ENCODE data around the gene RPL36A.

RPL36A gene

GRCh38 chrX:101377547-101377946 is 13.3 kb upstream of the RPL36A start:
- TF ChIP-seq, protein P1, sequence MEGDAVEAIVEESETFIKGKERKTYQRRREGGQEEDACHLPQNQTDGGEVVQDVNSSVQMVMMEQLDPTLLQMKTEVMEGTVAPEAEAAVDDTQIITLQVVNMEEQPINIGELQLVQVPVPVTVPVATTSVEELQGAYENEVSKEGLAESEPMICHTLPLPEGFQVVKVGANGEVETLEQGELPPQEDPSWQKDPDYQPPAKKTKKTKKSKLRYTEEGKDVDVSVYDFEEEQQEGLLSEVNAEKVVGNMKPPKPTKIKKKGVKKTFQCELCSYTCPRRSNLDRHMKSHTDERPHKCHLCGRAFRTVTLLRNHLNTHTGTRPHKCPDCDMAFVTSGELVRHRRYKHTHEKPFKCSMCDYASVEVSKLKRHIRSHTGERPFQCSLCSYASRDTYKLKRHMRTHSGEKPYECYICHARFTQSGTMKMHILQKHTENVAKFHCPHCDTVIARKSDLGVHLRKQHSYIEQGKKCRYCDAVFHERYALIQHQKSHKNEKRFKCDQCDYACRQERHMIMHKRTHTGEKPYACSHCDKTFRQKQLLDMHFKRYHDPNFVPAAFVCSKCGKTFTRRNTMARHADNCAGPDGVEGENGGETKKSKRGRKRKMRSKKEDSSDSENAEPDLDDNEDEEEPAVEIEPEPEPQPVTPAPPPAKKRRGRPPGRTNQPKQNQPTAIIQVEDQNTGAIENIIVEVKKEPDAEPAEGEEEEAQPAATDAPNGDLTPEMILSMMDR (IDR thresholded peaks at IDR 0.05; ENCODE audit: low read length, missing control alignments), result no peak
- no peak for DNase-seq (ENCODE audit: low read depth)

DNA sequence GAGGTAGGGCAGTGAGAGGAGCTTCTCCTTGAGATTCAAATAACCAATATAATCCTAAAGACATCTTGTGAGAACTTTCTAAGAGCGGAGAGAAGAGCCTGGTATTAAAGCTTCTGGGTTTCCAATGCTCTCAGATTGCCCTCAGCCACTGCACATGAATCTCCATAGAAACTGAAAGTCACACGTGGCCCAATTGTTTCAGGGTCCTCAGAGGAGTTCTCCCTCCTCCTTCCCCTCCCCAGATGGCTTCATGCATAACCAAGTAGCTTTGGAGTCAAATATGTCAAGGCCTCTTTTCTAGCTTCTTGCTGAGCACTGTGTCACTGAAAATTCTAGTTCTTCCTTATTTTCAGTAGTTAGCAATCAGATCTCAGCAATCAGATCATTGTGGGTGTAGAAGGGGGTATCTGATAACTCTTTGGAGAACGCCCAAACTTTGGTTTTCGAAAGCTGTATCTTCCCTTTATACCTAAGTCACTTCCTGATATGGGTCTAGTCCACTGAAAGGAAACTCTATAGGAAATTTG is 7.1 kb upstream of the RPL36A start:
- no peak for DNase-seq (ENCODE audit: low read depth)
- no peak overlapping the region for H3K4me3 ChIP-seq (replicated peaks; ENCODE audit: low read depth, low read length)
- TF ChIP-seq, protein P1 (IDR thresholded peaks at IDR 0.05; ENCODE audit: low read length, missing control alignments), result no peak

More at GRCh38 chrX:101377547-101377946, 13.3 kb upstream of the RPL36A start:
- H3K4me3 ChIP-seq (replicated peaks; ENCODE audit: low read depth, low read length), result no peak overlapping the region

GRCh38 chrX:101385026-101385684 is 5.7 kb upstream of the RPL36A start:
- H3K4me3 ChIP-seq (replicated peaks; ENCODE audit: low read depth, low read length), result no peak overlapping the region
- TF ChIP-seq, protein P1 (IDR thresholded peaks at IDR 0.05; ENCODE audit: low read length, missing control alignments), result no peak
- no peak for DNase-seq (ENCODE audit: low read depth)

- TF ChIP-seq, protein P1 (IDR thresholded peaks at IDR 0.05; ENCODE audit: low read length, missing control alignments), result no peak
- no peak for DNase-seq (ENCODE audit: low read depth)
- H3K4me3 ChIP-seq (replicated peaks; ENCODE audit: low read depth, low read length), result no peak within 1 kb of the TSS
Measured at GRCh38 chrX:101385795-101386541, 4.8 kb upstream of the RPL36A start, which contains the start of gene BTK. TSS of gene BTK (minus strand) at chrX:101386191. CDS start at chrX:101375284, 10,907 bp downstream.

DNA sequence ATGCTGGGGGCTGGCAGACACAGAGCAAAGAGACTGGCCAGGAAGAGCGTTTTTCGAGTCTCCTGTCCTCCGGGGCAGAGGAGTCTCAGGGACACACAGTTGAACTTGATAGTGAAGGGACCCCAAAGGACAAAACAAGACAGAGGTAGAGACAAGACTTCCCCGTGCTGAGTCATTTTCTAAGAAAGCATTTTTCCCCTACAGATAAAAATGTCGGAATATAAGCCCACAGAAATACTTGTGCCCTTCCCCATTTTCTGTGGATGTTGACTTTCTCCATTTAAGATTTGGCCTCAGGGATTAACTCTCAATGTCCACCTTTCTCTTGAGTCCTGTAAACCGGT is 4.3 kb upstream of the RPL36A start:
- no peak overlapping the region for H3K4me3 ChIP-seq (replicated peaks; ENCODE audit: low read depth, low read length)
- no peak for DNase-seq (ENCODE audit: low read depth)

DNA sequence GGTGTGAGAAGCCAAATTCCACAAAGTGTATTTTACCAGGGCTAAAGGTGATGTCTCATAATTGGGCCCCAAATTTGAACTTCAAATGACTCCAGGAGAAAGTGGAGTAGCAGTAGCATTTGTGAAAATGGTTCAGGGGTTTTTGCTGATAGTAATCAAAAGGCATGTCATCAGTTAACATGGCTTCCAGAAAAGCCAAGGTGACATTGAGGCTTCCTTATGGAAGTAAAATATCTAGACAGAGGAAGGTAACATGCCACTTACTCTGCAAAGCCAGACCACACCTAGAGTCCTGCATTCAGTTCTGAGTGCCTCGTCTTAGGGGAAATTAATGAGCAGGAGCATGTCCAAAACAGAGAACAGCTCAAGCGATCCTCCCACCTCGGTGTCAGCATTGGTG is 2.2 kb upstream of the RPL36A start:
- no peak overlapping the region for H3K4me3 ChIP-seq (replicated peaks; ENCODE audit: low read depth, low read length)
- TF ChIP-seq, protein P1 (IDR thresholded peaks at IDR 0.05; ENCODE audit: low read length, missing control alignments), result no peak
- DNase-seq (ENCODE audit: low read depth), result no peak

More for the DNA sequence above, 4.3 kb upstream of the RPL36A start:
- TF ChIP-seq, protein P1 (IDR thresholded peaks at IDR 0.05; ENCODE audit: low read length, missing control alignments), result no peak
